ENCODE measurements around the gene ADAMTS9.

Gene ADAMTS9

DNA sequence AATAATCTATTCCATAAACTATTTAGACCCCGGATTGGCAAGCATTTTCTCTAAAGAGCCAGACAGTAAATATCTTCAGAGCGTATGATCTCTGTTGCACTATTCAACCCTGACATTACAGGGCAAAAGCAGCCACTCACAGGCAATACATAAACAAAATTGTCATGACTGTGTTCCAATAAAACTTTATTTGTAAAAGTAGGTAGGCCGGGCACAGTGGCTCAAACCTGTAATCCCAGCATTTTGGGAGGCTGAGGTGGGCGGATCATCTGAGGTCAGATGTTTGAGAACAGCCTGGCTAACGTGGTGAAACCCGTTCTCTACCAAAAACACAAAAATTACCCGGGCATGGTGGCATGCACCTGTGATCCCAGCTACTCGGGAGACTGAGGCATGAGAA lies 66.5 kb downstream of the ADAMTS9 start:
- DNase-seq (ENCODE audit: low read depth in 2 of 2) = no peak

DNA sequence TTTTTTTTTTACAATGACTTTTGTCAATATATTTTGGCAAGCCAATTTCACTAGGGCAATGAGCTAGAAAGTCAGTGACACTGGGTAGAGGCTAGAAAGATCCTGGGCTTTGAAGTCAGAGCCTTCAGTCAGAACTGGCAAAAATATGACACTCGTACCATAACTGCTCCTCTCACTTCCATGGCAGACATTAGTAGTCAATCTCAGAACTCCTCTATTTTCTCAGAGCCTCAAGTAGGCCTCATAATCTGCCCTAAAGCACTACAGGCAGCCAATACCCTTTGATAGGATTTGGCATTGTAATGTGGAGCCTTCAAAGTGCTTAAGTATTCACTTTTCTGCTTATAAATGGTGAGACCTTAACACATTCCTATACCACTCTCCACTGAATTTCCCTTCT lies 67.8 kb downstream of the ADAMTS9 start:
- DNase-seq (ENCODE audit: low read depth in 2 of 2) = no peak

DNA sequence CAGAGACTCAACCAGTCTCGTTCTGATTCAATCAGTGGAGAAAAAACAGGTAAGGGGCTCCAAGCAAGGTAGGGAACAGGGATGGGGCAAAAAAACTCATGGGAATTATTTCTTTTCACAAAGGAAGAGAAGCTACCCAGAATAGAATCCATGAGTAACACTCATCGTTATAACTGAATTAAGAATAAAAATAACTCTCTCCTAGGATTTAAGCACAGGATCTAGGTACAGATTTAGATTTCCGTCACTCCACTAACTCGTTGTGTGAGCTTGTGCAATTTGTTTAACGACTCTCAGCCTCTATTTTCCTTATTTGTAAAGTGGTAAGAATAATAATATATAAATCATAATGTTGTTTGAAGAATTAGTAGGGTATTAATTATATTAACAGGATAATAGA lies 68.6 kb downstream of the ADAMTS9 start:
- no peak for DNase-seq (ENCODE audit: low read depth in 2 of 2)

DNA sequence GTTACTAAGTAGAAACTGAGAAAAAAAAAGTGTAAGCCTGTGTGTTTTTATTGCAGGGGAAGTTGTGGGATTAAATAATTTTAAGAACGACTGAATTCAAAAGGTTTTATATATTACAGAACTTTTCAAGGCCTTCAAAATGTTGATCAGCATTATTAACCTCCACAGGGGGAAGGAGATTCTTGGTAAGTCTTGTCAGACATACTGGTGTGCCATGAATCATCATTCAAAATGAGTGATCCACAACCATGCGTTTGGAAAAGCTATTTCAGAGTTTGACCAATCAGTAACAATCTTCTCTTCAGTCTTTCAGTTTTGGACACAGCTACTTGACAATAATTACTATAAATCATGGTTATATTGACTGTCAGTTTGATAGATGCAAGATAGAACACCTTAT lies 70.2 kb downstream of the ADAMTS9 start:
- no peak for DNase-seq (ENCODE audit: low read depth in 2 of 2)

DNA sequence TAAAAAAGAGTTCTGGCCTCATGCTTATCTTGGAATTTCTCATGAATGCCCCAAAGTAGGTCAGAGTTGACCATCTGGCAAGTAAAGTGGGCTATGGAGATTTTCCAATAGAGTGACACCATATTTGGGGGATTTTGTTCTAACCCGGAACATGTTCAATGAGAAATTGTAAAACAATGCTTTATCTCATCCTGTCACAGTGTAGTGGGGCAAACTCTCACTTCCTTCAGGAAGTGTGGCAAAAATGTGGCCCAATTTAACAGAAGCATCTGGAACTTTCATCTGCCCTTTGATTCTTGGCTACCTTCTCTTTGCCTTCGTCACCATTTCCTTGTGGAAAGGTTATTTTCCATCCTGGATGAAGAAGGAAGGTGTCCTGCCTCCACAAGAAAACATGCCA lies 70.8 kb downstream of the ADAMTS9 start:
- no peak for DNase-seq (ENCODE audit: low read depth in 2 of 2)

DNA sequence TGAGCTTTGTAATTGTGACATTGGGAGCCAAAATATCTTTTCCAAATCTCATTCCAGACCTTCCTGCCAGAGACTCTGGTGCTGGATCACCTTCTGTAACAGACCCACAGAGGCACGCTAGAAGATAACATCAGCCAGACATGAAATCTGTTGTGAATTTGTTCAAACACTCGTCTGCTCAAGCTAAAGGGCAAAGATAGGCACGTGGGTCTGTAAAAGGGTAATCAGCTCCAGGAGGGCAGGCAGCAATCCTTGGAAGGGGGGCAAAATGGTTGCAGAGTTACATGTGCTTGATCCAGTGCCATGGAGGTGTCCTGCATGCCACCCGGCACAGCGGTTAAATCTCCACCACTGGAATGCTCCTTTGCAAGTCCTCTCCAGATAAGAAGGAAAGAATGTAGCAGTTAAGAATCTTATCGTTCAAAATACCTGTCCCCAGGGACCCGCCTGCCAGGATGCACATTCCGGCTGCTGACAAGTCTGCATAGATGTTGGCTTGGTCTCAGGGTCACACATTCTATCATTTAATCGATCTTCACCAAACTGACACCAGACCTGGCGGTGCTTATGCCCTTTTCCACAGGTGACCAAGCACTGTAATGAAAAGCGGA lies 74.8 kb downstream of the ADAMTS9 start:
- no peak for DNase-seq (ENCODE audit: low read depth in 2 of 2)

DNA sequence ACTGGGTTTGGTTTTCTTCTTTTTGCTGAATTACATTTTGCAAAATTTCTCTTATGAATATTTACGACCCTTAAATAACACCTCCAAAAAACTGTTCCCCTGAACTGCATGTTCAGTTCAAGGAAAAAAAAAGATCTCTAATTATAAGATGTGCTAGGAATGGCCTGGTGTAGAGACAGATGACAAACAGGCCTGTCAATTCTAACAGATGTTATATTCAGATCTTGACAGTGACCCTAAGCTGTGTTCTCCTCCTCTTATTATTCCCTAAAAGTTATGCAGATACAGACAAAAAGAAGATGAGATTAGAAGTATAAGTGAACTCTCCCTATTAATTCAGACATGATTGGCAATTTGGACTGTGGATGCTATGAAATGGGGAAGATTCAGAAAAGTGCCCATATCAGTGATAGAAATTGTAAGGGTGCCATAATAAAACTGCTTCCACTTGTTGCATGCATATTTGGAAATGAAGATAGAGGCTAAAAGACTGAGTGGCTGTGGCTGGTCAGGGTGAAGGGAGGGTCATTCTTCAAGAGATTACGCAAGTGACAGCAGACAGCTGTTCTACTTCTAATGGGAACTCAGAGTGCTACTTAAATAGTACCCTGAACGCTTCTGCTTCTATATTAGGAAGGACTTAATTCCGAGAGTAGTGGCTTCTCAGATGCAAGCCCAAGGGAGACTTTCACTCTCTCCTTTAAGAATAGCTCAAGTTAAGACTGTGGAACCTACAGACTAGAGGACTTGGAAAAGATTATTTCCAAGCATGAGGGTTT lies 75.5 kb downstream of the ADAMTS9 start:
- DNase-seq (ENCODE audit: low read depth in 2 of 2) = no peak

DNA sequence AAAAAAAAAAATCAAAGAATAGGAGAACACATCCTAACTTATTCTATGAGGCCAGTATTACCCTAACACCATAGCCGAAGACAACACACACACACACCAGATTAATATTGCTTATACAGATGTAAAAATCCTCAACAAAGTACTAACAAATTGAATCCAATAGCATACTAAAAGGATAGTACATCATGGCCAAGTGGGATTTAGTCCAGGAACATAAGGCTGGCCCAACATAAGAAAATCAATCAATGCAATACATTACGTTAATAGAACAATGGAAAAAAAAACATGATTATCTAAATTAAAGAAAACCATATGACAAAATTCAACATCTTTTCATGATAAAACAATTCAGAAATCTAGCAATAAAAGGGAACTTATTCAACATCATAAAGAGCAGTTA lies 79.1 kb downstream of the ADAMTS9 start:
- DNase-seq (ENCODE audit: low read depth in 2 of 2) = no peak

DNA sequence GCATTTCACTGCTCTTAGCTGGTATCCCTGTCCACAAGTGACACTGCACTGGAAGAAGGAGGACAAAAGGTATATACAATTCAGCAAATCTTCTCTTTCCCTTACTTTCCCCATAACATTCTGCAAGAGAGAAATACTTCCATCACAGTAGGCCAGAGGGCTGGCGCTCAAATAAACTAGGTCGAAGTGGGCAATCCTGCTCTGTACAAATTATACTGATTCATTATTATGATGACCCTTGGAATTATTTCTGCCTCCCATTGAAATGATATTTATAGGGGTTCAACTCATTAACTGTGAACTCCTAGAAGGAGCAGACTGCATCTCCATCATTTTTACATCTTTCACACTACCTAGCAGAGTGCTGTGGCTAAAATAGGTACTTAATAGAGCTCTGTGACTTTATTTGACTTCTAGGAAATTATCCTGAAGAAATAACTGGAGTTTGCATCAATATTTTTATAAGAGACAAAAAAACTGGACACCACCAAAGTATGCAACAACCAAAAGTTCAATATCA lies 80.7 kb downstream of the ADAMTS9 start:
- DNase-seq (ENCODE audit: low read depth in 2 of 2) = no peak

DNA sequence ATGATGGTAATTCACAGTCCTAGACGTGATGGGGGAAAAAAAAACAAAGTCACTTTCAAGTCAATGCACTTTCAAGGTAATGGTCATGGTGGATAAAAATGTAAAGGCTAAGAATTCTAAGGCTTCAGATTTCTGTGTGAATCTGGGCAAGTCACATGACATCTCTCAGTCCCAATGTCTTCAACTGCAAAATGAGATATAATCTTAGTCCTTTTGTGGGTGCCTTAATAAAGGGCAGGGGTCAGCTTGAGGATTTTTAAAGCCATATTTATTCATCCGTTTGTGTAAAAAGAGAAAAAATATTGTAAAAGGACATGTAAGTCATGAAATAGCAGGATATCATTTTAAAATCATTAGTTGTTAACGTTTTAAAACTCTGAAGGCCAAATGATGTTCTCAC lies 83.5 kb downstream of the ADAMTS9 start:
- DNase-seq (ENCODE audit: low read depth in 2 of 2) = no peak

DNA sequence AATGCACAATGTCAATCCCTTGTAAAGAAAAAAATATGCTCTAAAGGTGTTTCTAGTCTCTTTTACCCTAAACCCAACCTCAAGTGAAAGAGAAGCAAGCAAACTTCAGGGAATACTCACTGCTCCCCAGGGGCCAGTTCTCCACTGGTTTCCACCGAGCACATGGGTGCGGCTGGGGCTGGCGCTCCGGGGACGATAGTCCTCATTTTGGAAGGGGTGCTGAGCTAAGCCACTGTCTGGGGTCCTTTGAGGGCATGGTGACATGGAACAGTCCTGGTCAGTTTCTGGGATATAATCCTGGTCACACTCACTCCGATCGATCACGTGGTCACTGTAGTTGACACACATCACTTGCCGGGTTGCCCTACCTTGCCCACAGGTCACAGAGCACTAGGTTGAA lies 86.0 kb downstream of the ADAMTS9 start:
- DNase-seq (ENCODE audit: low read depth in 2 of 2) = no peak

DNA sequence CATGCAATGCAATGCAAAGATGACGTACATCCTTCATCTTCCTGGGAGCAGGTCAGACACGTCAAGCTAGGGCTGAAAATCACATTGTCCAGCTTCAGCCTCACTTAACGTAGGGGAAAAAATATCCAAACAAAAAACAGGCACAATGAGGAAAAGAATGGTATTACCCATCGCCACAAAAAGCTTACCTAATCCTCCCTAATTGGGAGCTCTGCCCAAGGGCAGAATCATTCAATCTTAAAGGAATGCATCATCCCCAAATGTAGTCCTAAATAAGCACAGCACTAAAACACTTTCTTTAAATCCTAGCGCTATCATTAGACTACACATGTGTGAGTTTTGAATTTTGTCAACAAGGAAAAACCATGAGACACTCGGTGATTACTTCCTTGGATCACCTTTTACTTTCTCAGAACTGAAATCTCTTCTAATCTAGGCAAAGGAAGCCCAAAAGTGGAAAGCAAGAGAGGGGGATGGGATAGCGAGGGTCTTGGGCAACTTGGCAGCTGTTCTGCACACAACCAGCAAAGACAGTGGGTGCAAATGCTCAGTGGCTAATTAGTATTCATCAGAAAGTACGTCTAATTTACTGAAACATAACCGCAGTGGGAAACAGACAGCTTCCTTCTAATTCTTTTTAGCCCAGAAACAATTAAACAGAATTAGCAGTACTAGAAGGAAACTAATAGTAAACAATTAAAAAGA lies 87.4 kb downstream of the ADAMTS9 start:
- DNase-seq (ENCODE audit: low read depth in 2 of 2) = no peak

DNA sequence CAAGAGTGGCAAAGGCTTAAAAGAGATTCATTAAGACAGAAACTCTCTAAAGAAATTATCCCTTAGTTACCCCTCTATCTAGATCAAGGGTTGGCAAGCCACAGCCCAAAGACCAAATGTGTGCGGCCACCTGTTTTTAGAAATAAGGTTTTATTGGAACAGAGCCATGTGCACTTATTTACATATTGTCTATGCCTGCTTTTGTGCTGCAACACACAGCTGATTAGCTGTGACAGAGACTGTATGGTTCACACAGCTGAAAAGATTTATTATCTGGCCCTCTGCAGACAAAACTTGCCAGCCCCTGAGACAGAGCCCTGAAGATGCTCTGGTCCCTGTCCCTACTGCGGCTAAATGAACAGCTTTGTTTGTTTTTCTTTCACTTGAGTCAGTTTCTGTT lies 88.1 kb downstream of the ADAMTS9 start:
- DNase-seq (ENCODE audit: low read depth in 2 of 2) = no peak

DNA sequence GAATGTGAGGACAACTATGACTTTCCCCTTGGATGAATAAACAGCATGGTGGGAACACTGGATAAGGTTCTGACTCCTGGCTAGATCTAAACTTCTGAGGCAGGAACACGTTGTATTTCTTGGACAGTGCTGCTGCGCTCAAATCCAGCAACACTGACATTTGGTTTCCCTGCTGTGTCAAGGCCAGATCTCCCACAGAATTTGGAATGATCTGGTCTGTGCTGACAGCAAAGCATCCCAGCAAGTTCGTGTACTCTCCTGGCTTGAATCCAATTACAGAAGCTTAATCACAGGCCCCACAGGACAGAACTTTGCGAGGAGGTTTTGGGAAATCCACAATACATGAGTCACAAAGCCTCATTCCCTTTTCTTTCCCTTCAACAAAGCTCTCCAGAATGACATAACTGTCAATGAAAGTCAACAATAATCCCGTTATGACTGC lies 92.5 kb downstream of the ADAMTS9 start:
- no peak for DNase-seq (ENCODE audit: low read depth in 2 of 2)

DNA sequence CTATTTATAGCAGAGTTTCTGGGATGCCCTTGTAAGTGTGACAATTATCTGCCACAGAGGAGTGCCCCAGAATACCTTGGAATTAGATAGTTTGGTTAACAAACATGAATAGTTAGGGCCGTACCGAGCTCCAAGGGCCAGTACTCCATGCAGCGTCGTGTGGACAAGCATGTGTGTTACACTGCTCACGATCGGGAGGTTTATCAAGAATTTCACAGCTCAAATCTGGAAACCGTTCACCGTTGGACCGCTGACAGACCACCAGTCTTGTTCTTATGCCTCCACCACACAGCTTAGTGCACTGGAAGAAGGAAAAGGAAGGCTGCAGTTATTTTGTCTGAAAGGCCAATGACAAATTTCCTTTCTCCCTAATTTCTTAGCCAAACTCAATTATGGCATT lies 93.7 kb downstream of the ADAMTS9 start:
- DNase-seq (ENCODE audit: low read depth in 2 of 2) = no peak

DNA sequence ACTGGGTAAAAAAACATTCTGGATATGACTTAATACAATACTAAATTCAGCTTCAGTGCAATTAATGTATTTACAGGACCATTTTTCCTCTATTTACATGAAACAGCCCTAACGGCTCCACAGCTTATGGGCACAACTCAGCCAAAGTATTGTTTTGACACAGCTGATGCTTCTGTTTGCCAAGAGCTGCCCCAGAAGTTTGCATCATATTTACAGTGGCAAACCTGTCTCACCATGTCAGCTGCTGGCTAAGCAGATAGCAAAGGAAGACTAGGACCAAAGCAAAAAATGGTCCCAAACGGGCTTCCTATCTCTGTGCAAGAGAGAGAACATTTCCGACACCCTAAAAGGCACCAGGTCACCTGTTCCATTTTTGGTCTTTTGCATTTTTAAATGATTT lies 94.5 kb downstream of the ADAMTS9 start:
- no peak for DNase-seq (ENCODE audit: low read depth in 2 of 2)

DNA sequence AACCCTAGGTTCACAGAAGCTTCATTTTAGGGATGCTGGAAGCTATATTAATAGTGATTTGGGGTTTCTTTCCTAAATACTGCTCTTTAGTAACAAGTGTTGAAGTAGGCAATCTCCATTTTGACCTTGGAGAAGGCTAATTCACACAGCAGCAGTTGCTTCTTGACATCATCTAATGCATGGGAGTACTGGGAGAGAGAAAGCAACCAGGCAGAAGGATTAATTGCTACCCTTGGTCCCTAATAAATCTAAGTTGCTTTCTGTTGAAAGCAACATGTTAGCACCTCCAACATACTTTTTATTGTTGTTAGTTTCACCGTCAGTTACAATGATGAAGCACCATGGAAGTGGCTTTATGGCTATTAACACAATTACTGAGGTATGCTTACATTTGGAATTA lies 96.2 kb downstream of the ADAMTS9 start:
- DNase-seq (ENCODE audit: low read depth in 2 of 2) = no peak

DNA sequence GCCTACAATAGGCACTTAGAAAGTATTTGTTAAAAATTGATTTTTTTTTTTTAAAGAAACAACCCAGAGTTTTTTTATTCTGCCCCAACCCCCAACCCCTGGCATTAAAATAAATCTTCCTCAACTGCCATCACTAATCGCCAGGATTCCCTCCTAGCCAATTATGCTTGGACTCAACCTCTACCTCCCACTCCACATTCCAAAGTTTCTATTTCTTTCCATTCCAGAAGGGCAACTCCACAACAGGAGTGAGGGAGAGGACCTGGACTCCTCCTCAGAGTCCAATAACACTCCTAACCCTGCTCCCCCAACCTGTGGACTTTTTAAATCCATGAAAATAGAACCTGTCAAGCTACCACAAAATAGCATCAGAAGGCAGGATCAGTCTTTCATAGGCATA lies 99.4 kb downstream of the ADAMTS9 start:
- DNase-seq (ENCODE audit: low read depth in 2 of 2) = no peak

DNA sequence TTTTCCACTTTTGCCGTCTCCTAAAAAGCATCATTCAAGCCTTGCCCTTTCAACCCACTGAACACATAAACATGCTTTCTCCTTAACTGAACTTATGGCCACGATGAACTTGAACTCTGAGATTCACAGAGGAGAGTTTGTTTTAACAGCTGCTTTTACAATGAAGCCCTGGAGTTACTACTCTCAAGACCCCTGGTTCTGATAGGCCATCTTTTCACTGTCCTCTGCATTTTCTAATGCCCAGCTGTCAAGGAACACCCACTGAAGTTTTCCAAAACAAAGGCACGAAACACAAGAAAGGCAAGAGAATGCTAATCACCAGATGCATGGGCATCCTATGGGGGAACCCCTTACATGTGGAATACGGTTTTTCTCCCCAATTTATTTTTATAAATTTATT lies 100.8 kb downstream of the ADAMTS9 start:
- no peak for DNase-seq (ENCODE audit: low read depth in 2 of 2)

DNA sequence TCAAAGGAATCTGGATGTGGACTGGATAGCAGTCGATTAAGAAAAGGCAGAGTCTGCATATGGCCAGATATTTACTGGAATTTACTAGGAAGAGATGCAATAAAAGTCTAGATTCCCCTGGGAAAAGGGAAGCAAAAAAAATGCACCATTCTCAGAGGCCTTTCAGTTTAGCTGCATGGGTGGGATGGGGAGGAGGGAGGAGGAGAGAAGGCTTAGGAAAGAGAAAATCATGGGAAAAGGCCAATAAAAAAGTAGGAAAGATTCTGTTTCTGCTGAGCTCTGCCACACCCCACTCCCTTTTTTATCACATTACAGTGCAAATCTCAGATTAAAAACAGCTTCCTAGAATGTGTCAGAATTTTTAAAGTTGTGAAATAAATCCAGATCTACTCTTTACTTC lies 103.6 kb downstream of the ADAMTS9 start:
- no peak for DNase-seq (ENCODE audit: low read depth in 2 of 2)

DNA sequence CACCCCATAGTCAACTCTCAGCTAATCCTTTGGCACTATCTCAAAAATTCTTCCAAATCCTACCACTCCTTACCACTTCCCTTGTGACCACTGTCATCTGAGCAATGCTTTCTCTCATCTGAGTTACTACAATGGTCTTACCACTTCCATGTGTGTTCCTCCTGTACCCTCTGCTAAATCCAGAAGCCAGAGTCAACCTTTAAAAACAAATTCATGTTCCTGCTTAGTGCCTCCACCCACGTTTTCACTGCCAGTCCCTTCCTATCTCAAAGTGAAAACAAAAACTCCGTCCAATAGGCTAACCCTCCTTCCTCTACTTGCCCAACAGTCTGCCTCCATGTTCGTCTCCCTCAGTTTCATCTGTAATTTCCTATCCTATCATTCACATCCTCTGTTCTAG lies 109.0 kb downstream of the ADAMTS9 start:
- DNase-seq (ENCODE audit: low read depth in 2 of 2) = no peak

DNA sequence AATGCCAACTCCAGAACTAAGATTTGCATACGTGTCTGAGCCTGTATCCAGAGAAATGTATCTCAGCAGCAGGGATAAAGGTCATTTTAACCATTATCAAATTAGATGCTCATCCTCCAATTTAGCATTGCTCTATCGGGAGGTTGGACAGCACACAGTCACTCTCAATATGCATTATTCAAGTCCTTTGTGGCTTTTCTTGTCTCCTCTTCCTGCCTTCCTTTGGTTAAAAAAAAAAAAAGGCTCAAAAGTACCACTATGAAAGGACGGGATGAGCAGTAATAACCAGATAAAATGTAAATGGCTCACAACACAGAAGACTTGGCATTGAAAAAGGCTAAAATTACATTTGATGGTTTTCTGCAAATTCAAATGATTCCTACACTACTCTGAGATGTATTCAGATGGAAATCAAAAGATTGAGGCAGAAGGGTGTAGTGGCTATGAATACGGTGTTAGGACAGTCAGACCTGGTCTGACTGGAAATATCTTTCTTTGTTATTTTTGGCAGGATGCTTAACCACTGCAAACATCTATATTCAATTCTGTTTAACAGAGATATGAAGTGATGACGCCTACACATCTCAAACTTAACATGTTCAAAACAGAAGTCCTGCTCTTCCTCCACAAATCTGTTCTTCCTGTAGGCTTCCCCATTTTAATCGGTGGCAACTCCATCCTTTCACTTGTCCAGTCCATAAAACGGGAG lies 109.6 kb downstream of the ADAMTS9 start:
- no peak for DNase-seq (ENCODE audit: low read depth in 2 of 2)

All from stimulated activated CD8-positive, alpha-beta memory T cell treated with anti-CD3 and anti-CD28 coated beads, Interleukin-2, amount 100 ng/mL, for 1 hour (primary cell).